NCI-H2196 treated with DMSO at 0.1 percent for 48 hours (cell line): ENCODE data around the gene TRIM10.
"Not testable (repeated sequence)": the region's sequence is repeated elsewhere in the genome, so short reads cannot be mapped to it uniquely, and the experiment has no call there.

ENCODE experiments used
- DNase-seq: peaks from one replicate; lab custom pipeline; 2025; ENCODE audit not compliant: unreplicated experiment; lab: John Stamatoyannopoulos, UW

Gene TRIM10

GRCh38 chr6:30172681-30173080, 11.7 kb upstream of the TRIM10 start:
- no peak for DNase-seq

GRCh38 chr6:30171677-30172471, 10.9 kb upstream of the TRIM10 start:
- no peak for DNase-seq

GRCh38 chr6:30169658-30170614, 8.9 kb upstream of the TRIM10 start:
- peak; percentile 31 for DNase-seq

GRCh38 chr6:30168741-30169140, 7.7 kb upstream of the TRIM10 start:
- no peak for DNase-seq

- no peak for DNase-seq
These were observed 6.1 kb upstream of the TRIM10 start for GRCh38 chr6:30167101-30167500.

DNA sequence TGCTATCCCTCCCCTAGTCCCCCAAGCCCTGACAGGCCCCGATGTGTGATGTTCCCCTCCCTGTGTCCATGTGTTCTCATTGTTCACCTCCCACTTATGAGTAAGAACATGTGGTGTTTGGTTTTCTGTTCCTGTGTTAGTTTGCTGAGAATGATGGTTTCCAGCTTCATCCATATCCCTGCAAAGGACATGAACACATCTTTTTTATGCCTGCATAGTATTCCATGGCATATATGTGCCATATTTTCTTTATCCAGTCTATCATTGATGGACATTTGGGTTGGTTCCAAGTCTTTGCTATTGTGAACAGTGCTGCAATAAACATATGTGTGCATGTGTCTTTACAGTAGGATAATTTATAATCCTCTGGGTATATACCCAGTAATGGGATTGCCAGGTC, 4.2 kb upstream of the TRIM10 start:
- not testable (repeated sequence) for DNase-seq

DNA sequence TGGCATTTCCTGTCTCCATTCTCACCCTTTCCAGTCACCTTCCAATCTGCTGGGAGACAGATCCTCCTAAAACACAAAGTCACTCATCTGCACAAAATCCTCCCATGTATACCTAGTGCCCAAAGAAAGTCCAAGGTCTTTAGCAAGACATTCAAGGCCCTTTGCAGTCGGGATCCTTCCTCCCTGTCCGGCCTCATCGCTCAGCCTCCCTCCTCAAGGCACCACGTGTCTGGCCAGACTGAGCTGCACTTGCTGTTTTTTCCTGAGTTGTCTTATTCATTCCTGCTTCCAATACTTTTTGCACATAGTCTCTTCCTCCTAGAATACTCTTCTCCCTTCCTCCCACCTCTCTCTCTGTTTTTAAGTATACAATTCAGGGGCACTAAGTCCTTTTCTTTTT, 3.7 kb upstream of the TRIM10 start:
- DNase-seq, result no peak

DNA sequence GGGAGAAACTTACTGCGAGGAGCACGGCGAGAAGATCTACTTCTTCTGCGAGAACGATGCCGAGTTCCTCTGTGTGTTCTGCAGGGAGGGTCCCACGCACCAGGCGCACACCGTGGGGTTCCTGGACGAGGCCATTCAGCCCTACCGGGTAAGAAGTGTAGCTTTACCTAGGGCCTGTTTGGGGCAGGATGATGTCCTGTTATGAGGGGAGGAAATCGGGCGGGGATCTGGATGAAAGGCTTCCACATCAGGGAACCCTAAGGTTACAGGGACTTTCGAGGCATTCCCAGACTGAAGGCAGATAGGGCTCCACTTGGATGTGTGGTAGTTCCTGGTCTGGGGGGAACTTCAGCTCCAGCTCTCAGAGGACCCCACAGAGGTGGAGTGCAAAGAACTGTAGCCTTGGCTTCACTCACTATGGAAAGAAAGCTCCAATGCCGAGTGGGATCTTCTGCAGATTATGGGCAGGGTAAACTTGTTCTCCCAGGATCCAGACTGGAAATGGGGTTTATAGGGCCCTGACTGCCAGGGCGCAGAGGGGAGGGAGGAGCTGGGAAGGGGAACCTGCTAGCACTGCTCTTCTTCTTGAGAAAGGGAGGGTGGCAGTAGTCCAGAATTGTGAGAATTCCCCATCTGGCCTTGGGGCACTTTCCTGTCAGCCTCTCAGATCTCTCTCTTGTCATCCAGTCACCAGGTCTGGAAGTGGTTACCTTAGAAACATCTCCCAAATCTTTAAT, 3.1 kb upstream of the TRIM10 start:
- no peak for DNase-seq

GRCh38 chr6:30163090-30163917, 2.3 kb upstream of the TRIM10 start, which contains the start of gene TRIM15:
TSS of gene TRIM15 (plus strand) at chr6:30163546. CDS start at chr6:30163685, 139 bp downstream.
- no peak for DNase-seq

GRCh38 chr6:30162265-30163089, 1.5 kb upstream of the TRIM10 start:
- DNase-seq, result no peak

- no peak for DNase-seq
These were observed 815 bp downstream of the TRIM10 start for GRCh38 chr6:30160008-30160784.

DNA sequence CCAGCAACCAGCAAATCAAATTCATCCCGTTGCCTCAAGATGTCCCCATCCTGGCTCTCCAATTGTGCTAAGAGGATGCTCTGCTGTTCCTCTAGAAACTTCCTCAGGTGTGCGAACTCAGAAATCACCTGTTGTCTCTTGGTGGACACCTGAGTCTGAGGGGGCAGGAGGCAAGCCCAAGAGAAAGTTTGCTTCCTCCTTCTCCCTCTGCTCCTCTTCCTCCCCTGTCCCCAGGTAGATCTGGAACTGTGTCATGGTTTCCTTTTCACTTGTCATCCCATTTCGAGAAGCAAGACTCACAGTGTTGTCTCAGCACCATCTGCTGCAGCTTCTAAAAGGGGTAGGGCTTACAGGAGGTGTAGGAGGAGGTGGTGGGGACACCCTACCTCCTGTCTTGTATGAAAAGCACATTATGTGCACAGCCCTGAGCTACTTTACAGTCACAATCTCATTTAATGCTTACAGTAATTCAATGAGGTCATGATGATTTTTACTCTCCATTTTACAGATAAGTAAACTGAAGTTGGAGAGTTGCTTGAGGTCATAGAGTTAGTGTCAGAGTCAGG, 2.5 kb downstream of the TRIM10 start:
- no peak for DNase-seq

DNA sequence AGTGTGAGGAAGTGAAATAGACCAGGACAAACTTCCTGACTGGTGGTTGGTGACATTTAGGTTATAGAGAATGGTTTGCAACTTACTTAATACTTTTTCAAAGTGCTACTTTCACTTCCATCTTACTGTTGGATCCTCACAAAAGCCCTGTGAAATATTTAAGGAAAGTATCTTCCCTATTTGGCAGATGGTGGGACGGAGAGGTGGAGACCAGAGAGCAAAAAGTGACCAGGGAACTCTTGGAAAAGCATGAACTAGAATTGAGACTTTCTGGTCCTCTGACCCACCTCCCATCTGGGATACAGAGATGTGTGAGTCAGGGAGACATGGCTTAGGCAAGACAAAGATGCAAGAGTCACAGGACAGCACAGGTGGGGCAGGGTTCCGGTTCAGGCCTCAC, 3.0 kb downstream of the TRIM10 start:
- DNase-seq, result no peak

DNA sequence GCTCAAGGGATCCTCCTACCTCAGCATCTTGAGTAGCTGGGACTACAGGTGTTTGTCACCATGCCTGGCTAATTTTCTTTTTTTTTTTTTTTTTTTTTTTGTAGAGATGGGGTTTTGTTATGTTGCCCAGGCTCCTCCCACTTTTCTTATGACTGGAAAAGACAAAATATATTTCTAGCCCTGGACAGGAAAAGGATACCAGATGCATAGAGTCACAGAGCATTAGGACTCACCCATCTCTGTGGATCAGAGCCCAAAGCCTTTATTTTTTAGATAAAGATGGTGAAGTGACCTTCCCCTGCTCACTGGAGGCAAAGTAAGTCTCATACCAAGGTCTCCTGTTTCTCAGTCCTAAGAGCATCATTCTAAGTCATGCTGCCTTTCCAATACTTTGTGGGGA, 3.4 kb downstream of the TRIM10 start:
- no peak for DNase-seq

DNA sequence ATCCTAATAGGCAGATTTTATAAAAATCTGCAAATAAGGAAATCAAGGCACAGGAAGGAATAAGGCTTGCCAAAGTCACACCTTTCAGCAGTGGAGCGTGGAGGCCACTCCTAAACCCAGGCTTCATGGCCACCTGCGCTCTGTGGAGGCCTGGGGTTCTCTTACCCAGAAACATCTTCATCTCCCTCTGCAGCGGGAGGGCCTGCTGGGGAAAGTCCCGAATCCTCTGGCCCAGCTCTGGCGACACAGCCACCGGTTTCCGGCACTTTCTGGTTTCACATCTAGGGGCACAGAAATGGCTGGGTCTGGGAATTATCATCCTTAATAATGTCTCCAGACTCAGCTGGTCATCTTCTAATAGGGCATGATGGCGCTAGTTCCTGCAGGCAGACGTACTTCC, 4.2 kb downstream of the TRIM10 start:
- DNase-seq, result no peak

DNA sequence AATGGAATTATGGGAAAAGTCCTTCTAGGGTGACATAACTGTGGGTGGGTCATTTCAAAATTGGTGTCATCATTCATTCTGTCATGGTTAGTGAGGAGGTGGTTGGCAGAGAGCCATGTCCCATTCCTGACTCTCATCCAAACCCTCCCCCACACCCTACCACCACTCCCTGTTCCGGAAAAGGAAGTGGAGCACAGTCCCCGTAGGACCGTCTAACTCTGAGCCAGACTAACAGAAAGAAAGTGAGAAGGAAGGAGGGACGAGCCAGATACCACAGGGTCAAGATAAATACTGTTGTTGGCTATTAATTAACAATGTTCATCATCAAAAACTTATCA, 4.8 kb downstream of the TRIM10 start:
- DNase-seq, result no peak

GRCh38 chr6:30155520-30156261, 5.3 kb downstream of the TRIM10 start:
- no peak for DNase-seq
